Cerebellar nuclear complex (tissue), 1 donor: ENCODE data around the gene NPM3.
A peak's percentile ranks its signal among the peaks of the same experiment; 100 is the strongest.

Source experiments
- DNase-seq, 2 experiments: peaks; one replicate each; lab custom pipeline; 2025; lab: John Stamatoyannopoulos, UW

Gene NPM3

GRCh38 chr10:101782811-101783735 lies at the start of gene NPM3:
Gene NPM3, minus strand, starts transcription at chr10:101783446. Its CDS starts 56 bp downstream, at chr10:101783390.
- peak in 1 of 2 experiments; percentile 1 for DNase-seq

DNA sequence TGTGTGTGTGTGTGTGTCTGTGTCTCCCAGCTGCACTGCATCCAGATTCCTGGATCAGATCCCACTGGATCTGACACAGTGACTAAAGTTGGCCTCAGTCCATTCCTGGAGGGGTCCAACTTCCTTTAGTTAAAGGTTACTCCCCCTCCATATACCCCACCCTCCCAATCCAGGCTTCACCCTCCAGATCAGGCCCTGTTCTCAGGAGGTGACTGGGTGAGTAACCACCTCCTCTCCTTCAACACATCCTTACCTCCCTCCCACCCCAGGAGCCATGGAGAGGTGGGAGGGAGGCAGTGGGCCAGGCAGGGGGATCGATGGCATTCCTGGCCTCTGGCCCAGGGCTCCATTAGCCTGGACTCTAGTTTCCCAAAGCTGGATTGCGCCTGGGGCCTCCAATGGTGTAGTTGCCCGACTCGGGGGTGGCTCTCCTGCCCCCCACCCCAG lies 49.1 kb upstream of the NPM3 start:
- no peak for DNase-seq

- DNase-seq: no peak
Observed at GRCh38 chr10:101831169-101831811, 48.0 kb upstream of the NPM3 start.

DNA sequence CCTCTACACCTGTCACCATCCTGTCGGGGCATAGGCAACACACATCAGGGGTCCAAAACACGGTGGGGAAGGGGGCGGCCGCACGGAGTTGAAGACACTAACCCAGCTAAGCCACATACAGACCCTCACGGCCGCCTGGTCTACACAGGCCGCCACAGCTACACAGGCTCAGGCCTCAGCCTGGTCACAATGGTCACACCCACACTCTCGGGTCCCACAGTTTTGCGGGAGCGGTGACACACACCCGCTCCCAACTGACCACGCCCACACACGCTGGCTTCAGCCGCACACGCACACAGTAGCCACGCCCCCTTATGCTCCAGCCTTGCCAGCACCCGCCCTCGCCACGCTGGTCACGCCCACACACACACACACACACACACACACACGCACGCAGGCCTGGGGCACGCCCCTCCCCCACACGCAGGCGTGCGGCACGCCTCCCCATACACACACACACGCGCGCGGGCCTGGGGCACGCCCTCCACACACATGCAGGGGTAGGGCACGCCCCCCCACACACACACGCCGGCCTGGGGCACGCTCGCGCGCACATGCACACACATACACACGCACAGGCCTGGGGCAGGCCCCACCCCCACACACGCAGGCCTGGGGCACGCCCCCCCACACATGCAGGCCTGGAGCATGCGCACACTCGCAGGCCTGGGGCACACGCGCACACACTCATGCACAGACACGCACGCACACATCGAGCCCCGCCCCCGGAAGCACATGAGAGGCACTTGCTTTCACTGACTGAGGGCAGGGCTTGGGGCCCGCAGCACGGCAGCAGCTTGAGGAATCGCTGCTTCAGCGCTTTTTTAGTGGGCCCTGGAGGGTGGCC lies 47.3 kb upstream of the NPM3 start:
- DNase-seq: peak in 1 of 2 experiments; percentile 4

GRCh38 chr10:101829561-101830315 lies 46.5 kb upstream of the NPM3 start:
- no peak for DNase-seq

DNA sequence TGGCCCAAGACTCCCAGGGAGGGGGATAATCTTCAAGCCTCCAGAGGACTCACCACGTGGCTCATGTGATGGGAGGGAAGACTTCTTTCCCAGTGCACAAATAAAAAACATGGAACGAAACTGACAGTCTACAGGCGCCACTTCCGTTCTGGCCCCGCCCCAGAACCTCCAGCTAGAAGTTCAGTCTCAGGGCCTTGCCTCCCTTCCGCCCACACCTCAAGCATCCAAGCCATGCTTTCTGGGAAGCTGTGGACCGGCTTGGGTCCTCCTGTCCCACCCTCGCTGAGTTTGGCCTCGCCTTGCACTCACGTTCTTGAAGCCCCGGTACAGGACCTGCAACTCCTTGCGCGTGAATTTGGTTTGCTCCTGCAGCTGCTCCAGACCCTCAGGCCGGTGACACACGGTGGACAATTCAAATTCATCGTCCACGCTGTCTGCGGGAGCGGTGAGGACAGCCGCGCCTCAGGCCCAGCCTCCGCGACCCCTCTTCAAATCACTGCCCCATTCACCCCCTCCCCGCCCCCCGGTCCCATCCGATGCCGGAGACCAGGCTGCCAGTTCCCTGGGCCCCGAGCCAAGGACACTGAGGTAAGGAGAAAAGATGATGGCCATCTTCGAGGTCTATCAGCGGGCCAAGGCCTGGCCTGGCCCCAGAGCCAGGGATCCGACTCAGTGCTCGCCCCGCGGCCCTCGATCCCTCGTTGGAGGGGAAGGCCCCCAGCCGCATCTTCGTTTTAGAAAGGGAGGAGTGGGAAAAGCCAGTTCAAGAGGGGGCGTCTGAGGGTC lies 45.7 kb upstream of the NPM3 start:
- DNase-seq: no peak

- DNase-seq: no peak
Observed at GRCh38 chr10:101827919-101828600, 44.8 kb upstream of the NPM3 start.

GRCh38 chr10:101826852-101827434 lies 43.7 kb upstream of the NPM3 start:
- no peak for DNase-seq

- no peak for DNase-seq
Observed at GRCh38 chr10:101824736-101825135, 41.5 kb upstream of the NPM3 start.

GRCh38 chr10:101818872-101819633 lies 35.8 kb upstream of the NPM3 start:
- DNase-seq: no peak

DNA sequence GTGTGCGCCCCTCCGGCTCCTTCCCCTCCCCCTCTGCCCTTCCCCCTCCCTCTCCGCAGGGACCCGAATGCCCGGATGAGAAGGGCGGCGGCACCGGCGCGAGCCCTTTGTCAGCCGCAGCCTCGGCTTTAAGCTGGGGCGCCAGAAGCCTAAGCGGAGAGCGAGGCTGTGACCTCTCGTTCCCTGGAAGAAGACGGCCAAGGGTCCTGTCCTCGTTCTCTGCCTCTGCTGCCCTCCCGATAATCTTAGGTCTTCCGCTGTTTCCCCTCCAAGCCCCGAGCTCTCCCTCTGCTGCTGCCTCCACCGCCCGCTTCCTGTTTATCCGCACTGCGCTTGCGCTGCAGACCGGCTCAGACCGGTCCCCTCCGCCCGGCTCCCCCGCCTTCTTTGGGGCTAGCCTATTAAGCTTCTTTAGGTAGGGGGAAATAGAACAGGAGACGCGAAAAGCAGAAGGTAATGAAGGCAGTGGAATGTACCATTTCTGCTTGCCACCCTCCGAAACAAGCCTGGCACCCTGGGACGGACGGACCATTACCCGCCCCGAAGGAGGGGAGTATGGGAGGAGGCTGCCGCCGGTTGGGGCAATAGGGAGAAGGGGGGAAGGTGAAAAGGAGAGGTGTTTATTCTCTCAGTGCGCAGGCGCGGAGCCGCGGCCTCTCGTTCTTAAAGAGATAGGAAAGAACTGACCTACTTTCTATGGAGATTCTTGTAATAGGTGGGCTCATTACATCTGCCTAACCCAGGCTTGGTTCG lies 35.0 kb upstream of the NPM3 start, which contains the start of gene OGA:
Gene OGA (minus strand): TSS at position 326 of the 753 bp plus-strand sequence. CDS start 422 bp downstream, outside the sequence.
- DNase-seq: peak; percentile 98 to 99

DNA sequence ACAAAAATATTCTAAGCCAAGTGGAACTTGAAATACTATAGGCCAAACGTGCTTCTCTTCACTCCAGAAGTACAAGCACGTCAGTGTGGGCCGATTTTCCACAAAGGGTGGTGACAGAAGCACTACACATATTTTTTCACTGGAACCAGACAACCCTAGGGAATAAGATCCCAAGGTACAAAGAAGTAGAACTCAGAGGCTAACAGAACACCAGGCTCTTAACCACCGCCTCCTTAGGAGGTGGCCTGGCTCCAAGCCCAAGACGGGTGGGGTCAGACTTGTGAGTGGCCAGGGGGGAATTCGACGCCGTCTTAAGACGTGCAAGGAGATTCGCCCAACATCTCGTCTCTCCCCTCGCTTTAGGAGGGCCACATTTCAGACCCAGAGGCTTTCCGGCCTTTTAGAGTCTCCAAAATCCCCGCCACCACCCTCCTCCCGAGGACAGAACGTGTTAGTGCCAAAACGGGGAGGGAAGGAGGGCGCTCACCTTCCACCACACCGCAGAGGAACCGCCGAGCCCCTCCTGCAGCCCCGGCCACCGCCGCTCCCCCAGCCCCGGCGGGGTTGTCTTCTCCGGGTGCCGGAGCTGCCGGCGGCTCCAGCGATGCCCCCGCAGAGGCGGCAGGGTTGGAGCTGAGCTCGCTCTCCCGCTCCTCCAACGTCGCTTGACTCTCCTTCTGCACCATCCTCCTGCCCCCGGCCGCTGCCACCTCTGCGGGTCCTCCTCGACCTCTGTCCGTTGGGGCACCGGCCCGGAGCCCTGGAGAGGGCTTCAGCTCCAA lies 34.3 kb upstream of the NPM3 start:
- no peak for DNase-seq

GRCh38 chr10:101816913-101817336 lies 33.7 kb upstream of the NPM3 start:
- DNase-seq: no peak

DNA sequence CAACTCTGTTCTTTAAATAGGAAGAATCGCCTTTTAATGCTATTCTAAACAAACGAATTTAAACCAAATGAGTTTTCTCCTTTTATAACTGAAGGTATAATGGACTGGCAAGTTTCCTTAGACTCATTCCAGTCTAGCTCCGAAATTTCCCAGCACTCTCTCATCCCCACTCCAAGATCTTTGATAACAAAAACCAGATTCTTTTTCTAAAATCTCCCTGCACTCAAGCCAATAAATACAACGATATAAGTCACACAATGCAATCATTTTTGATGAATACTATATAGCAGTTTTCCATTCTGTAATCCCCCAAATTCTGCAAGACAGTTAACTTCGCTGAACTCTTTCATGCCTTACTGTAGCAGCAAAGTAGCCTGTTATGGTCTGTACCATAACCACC lies 33.1 kb upstream of the NPM3 start:
- no peak for DNase-seq

- no peak for DNase-seq
Observed at GRCh38 chr10:101814466-101815071, 31.3 kb upstream of the NPM3 start.

DNA sequence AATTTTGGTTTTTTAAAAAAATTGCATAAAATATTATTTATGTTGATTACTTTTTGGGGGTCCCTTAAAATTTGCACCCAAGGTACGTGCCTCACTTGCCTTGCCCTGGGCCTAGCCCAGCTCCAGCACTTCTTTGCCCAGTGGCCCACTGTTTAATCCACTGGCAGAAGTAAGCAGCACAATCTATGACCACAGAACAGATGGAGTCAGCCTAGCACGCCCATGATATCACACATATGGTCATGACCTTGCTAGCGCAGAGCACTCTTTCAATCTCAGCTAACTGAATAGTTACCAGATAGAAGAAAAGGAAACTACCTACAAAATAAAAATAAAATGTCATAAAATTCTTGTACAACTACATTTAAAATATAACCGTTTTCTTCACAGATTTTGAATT lies 29.4 kb upstream of the NPM3 start:
- no peak for DNase-seq

DNA sequence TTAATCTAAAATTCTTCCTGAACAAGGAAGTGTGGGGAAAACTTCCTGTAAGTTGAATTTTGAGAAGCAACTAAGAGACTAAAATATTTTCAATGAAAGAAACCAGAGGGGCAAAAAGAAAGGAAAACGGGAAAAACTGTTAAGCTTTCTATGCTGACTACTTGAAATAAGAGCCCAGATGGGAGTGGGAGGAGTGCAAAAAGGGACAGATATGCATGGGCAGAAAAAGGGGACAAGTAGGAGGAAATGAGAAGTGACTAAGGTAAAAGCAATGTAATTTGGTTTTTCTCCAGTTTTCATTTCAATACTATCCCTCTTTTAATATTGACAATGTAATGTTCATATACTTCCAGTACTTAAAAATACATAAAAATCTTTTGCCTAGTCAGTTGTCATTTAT lies 23.9 kb upstream of the NPM3 start:
- no peak for DNase-seq
